K562 (cell line): ENCODE measurements around the gene COPA. TPM values are rescaled to one million over a fixed set of nuclear protein-coding genes. Genes with fewer than 3 reads are reported as not detected.

Experiments
- NFRKB ChIP-seq: fragments of 450-650 bp; IDR thresholded peaks from 2 replicates; pipeline ENCODE4 v1.6.1; 2016; ENCODE audit warnings: low read depth
- NR1H2 ChIP-seq: sonication (generic); formaldehyde crosslinking; IDR thresholded peaks from 2 replicates; pipeline ENCODE4 v1.4.0; 2020; ENCODE audit warnings: mild to moderate bottlenecking, missing genetic modification reagents
- PHF8 ChIP-seq: fragments of 200-600 bp; sonication (generic); IDR thresholded peaks from 2 replicates; pipeline ENCODE4 v1.6.1; 2012; ENCODE audit warnings: mixed run types, mild to moderate bottlenecking, inconsistent platforms, low read length, moderate library complexity, borderline replicate concordance
- SMAD2 ChIP-seq: fragments of 150-350 bp; IDR thresholded peaks from 2 replicates; pipeline ENCODE4 v1.6.1; 2014; ENCODE audit warnings: low read depth, mild to moderate bottlenecking, low read length
- TAF7 ChIP-seq: fragments of 450-650 bp; IDR thresholded peaks from 2 replicates; pipeline ENCODE4 v1.6.1; 2016; ENCODE audit warnings: missing genetic modification characterization, missing compliant biosample characterization
- ZNF224 ChIP-seq: sonication (generic); formaldehyde crosslinking; IDR thresholded peaks from 2 replicates; pipeline ENCODE4 v1.8.0; 2022; ENCODE audit warnings: mild to moderate bottlenecking, missing genetic modification reagents
- polyA plus RNA-seq, 8 experiments: library from polyadenylated mRNA; depleted of rRNA in 4 of 8; stranded (reverse) in 5 of 8; unstranded in 3 of 8; fragments of >200 nt; fragmentation: Nextera tagmentation in 2 of 8; fragmentation: Illumina TruSeq in 1 of 8; extraction: Ambion mirVana in 2 of 8; extraction: Trizol in 1 of 8; gene quantifications; 2 replicates each; pipeline versions ENCODE4 v1.2.1 to v1.2.3, GENCODE V29; 2011 to 2014; ENCODE audit warnings: inconsistent platforms in 1 of 8, missing spikeins in 1 of 8
- total RNA-seq, 7 experiments: library from RNA; depleted of rRNA in 6 of 7; stranded (reverse); fragments of >200 nt in 6 of 7; fragmentation: Illumina TruSeq in 2 of 7; extraction: Trizol in 2 of 7; gene quantifications; 2 replicates each; pipeline versions ENCODE4 v1.2.1 to v1.2.3, GENCODE V29; 2011 to 2021; ENCODE audit warnings: low replicate concordance in 1 of 7
- TF ChIP-seq, protein P1 (sequence below): sonication (generic); formaldehyde crosslinking; IDR thresholded peaks from 2 replicates; pipeline ENCODE4 v1.8.1; 2023; ENCODE audit warnings: missing genetic modification reagents, mild to moderate bottlenecking, borderline replicate concordance
- TF ChIP-seq, protein P2 (sequence below): fragments of 250-450 bp; sonication (Bioruptor Pico); IDR thresholded peaks from 2 replicates; pipeline ENCODE4 v1.4.0; 2020; ENCODE audit warnings: mild to moderate bottlenecking
- TF ChIP-seq, protein P3 (sequence below): fragments of 450-650 bp; IDR thresholded peaks from 2 replicates; pipeline ENCODE4 v1.6.1; 2017; ENCODE audit warnings: mild to moderate bottlenecking, moderate library complexity
- TF ChIP-seq, protein P4 (sequence below): fragments of 450-650 bp; formaldehyde crosslinking; IDR thresholded peaks from 2 replicates; pipeline ENCODE4 v1.4.0; 2020; ENCODE audit warnings: mild to moderate bottlenecking
- TF ChIP-seq, protein P5 (sequence below): fragments of 250-450 bp; sonication (Bioruptor Pico); IDR thresholded peaks from 2 replicates; pipeline ENCODE4 v1.5.1; 2021; ENCODE audit warnings: mild to moderate bottlenecking
- TF ChIP-seq, protein P6 (sequence below): fragments of 250-450 bp; sonication (Bioruptor Pico); IDR thresholded peaks from 2 replicates; pipeline ENCODE4 v1.4.0; 2020

Gene COPA
- total and polyA plus RNA-seq, 9 of the 15 experiments (the other 6 are each of a cell fraction or from before 2014, with no cell fraction given) = 49.8 to 222 (median 110) TPM

DNA sequence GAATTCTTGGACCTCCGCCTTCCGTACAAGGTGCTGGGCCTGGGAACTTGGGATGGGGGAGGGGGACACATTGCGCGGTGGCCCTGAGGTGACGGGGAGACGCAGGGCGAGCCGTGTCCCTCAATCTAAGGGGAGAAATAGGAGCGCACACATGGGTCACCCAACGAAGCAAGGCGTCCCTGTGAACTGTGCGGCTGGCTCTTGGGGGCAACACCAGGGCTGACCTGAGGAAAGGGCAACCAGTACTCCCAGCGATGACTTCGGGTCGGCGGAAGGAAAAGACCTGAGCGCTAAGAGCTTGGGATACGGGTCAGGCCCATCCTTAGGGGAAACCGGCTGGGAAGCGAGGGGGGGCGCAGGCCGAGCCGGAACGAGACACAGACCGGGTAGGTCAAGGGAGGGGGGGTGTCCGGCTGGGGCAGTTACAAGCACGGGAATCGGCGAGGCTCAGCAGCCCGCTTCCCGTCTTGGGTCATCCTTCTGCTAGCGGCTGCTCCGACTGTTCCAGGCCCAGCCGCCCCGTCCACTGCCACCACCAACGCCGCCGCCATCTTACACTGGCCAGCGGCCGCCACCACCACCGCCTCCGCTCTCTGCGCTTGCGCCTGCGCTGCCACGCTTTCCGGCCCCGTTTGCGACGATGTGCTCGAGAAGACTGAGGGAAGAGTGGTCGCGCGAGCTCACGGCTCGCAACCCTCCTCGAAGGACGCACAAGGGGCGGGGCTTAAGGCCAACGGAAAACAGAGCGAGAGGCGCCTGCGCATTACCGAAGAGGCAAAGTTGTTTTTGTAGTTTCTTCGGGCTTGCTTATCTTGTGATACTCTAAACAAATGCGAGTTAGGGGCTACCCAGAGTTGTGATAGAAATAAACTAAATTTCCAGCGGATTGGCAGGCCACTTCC lies 80.9 kb downstream of the COPA start, which contains the start of gene DCAF8 (continued):
- TF ChIP-seq, protein P1, sequence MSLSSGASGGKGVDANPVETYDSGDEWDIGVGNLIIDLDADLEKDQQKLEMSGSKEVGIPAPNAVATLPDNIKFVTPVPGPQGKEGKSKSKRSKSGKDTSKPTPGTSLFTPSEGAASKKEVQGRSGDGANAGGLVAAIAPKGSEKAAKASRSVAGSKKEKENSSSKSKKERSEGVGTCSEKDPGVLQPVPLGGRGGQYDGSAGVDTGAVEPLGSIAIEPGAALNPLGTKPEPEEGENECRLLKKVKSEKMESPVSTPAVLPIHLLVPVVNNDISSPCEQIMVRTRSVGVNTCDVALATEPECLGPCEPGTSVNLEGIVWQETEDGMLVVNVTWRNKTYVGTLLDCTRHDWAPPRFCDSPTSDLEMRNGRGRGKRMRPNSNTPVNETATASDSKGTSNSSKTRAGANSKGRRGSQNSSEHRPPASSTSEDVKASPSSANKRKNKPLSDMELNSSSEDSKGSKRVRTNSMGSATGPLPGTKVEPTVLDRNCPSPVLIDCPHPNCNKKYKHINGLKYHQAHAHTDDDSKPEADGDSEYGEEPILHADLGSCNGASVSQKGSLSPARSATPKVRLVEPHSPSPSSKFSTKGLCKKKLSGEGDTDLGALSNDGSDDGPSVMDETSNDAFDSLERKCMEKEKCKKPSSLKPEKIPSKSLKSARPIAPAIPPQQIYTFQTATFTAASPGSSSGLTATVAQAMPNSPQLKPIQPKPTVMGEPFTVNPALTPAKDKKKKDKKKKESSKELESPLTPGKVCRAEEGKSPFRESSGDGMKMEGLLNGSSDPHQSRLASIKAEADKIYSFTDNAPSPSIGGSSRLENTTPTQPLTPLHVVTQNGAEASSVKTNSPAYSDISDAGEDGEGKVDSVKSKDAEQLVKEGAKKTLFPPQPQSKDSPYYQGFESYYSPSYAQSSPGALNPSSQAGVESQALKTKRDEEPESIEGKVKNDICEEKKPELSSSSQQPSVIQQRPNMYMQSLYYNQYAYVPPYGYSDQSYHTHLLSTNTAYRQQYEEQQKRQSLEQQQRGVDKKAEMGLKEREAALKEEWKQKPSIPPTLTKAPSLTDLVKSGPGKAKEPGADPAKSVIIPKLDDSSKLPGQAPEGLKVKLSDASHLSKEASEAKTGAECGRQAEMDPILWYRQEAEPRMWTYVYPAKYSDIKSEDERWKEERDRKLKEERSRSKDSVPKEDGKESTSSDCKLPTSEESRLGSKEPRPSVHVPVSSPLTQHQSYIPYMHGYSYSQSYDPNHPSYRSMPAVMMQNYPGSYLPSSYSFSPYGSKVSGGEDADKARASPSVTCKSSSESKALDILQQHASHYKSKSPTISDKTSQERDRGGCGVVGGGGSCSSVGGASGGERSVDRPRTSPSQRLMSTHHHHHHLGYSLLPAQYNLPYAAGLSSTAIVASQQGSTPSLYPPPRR (CRISPR knock-in tag) = no peak; the same call in 1 of the 2 replicates
- TF ChIP-seq, protein P2, sequence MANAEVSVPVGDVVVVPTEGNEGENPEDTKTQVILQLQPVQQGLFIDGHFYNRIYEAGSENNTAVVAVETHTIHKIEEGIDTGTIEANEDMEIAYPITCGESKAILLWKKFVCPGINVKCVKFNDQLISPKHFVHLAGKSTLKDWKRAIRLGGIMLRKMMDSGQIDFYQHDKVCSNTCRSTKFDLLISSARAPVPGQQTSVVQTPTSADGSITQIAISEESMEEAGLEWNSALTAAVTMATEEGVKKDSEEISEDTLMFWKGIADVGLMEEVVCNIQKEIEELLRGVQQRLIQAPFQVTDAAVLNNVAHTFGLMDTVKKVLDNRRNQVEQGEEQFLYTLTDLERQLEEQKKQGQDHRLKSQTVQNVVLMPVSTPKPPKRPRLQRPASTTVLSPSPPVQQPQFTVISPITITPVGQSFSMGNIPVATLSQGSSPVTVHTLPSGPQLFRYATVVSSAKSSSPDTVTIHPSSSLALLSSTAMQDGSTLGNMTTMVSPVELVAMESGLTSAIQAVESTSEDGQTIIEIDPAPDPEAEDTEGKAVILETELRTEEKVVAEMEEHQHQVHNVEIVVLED (CRISPR knock-in tag) = peak; percentile 78
- peak; percentile 98 for TF ChIP-seq TAF7 (tag)
- peak; percentile 98 for TF ChIP-seq NFRKB
- TF ChIP-seq, protein P3, sequence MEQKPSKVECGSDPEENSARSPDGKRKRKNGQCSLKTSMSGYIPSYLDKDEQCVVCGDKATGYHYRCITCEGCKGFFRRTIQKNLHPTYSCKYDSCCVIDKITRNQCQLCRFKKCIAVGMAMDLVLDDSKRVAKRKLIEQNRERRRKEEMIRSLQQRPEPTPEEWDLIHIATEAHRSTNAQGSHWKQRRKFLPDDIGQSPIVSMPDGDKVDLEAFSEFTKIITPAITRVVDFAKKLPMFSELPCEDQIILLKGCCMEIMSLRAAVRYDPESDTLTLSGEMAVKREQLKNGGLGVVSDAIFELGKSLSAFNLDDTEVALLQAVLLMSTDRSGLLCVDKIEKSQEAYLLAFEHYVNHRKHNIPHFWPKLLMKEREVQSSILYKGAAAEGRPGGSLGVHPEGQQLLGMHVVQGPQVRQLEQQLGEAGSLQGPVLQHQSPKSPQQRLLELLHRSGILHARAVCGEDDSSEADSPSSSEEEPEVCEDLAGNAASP = no peak
- peak; percentile 95; the same call in 1 of the 2 replicates for TF ChIP-seq NR1H2 (CRISPR knock-in tag)
- TF ChIP-seq ZNF224 (CRISPR knock-in tag) = no peak
- TF ChIP-seq, protein P4, sequence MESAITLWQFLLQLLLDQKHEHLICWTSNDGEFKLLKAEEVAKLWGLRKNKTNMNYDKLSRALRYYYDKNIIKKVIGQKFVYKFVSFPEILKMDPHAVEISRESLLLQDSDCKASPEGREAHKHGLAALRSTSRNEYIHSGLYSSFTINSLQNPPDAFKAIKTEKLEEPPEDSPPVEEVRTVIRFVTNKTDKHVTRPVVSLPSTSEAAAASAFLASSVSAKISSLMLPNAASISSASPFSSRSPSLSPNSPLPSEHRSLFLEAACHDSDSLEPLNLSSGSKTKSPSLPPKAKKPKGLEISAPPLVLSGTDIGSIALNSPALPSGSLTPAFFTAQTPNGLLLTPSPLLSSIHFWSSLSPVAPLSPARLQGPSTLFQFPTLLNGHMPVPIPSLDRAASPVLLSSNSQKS (CRISPR knock-in tag) = no peak
- TF ChIP-seq, protein P5, sequence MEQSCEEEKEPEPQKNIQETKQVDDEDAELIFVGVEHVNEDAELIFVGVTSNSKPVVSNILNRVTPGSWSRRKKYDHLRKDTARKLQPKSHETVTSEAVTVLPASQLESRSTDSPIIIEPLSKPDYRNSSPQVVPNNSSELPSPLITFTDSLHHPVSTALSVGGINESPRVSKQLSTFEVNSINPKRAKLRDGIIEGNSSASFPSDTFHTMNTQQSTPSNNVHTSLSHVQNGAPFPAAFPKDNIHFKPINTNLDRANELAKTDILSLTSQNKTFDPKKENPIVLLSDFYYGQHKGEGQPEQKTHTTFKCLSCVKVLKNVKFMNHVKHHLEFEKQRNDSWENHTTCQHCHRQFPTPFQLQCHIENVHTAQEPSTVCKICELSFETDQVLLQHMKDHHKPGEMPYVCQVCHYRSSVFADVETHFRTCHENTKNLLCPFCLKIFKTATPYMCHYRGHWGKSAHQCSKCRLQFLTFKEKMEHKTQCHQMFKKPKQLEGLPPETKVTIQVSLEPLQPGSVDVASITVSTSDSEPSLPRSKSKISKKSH (CRISPR knock-in tag) = no peak
- peak; percentile 98 for TF ChIP-seq PHF8
- no peak for TF ChIP-seq SMAD2
- TF ChIP-seq, protein P6, sequence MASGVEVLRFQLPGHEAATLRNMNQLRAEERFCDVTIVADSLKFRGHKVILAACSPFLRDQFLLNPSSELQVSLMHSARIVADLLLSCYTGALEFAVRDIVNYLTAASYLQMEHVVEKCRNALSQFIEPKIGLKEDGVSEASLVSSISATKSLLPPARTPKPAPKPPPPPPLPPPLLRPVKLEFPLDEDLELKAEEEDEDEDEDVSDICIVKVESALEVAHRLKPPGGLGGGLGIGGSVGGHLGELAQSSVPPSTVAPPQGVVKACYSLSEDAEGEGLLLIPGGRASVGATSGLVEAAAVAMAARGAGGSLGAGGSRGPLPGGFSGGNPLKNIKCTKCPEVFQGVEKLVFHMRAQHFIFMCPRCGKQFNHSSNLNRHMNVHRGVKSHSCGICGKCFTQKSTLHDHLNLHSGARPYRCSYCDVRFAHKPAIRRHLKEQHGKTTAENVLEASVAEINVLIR (CRISPR knock-in tag) = no peak
